Measurements from ENCODE around the gene SDF2L1. TPM values are rescaled to one million over a fixed set of nuclear protein-coding genes. Genes with fewer than 3 reads are reported as not detected.

SDF2L1 gene
- total and polyA plus RNA-seq, 2 of the 13 experiments (the other 11 are each of a cell fraction or from before 2014, with no cell fraction given) = 18.0 to 57.4 TPM

DNA sequence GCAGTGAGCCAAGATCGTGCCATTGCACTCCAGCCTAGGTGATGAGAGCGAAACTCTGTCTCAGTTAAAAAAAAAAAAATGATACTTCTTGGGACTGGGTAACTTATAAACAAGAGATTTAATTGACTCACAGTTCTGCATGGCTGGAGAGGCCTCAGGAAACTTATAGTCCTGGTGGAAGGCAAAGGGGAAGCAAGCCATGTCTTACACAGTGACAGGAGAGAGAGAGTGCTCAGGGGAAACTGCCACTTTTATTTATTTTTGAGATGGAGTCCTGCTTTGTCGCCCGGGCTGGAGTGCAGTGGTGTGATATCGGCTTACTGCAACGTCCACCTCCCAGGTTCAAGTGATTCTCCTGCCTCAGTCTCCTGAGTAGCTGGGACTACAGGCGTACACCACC, 8.2 kb downstream of the SDF2L1 start:
- H3K27me3 ChIP-seq (ENCODE audit: control insufficient read depth in 1 of 2, insufficient read depth in 2 of 2, low read length in 2 of 2) = no peaks in the 10 kb centered on the region; a peak in 1 of 5 replicates
- in situ Hi-C loops (cut with HindIII; ENCODE audit: extremely low pct_ligation_motif_present, low pct_unique_long_range_greater_than_20kb) (no loop called here), intact Hi-C loops (cut with micrococcal nuclease; ENCODE audit: unreplicated experiment) (no loop called here)
- ChIA-PET CTCF (ENCODE audit: low intra/inter-chr PET ratio, low total read pairs) (no interaction called here), POLR2A (interaction anchor here (0.7 kb wide), 1 partner anchor 8 kb away, joined by 4 read pairs; the partner anchor contains the start of gene SDF2L1)
- no peak overlapping the region for H3K4me2 ChIP-seq (ENCODE audit: low read depth, low read length)
- H3K4me1 ChIP-seq (ENCODE audit: insufficient read depth, low read length) = peaks cover 34% of the 10 kb centered on the region
- no peak for DNase-seq (ENCODE audit: low spot score)
- H3K9ac ChIP-seq (ENCODE audit: insufficient read depth, low read depth, low read length) = no peak overlapping the region
- H3K79me2 ChIP-seq (ENCODE audit: insufficient read depth, low read length) = peaks cover 2% of the 10 kb centered on the region
- TF ChIP-seq, protein P1, sequence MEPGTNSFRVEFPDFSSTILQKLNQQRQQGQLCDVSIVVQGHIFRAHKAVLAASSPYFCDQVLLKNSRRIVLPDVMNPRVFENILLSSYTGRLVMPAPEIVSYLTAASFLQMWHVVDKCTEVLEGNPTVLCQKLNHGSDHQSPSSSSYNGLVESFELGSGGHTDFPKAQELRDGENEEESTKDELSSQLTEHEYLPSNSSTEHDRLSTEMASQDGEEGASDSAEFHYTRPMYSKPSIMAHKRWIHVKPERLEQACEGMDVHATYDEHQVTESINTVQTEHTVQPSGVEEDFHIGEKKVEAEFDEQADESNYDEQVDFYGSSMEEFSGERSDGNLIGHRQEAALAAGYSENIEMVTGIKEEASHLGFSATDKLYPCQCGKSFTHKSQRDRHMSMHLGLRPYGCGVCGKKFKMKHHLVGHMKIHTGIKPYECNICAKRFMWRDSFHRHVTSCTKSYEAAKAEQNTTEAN (CRISPR knock-in tag; conservative IDR thresholded peaks at IDR 0.05) = no peak
- TF ChIP-seq ZNF563 (CRISPR knock-in tag; IDR thresholded peaks at IDR 0.05) (no peak), GLI4 (CRISPR knock-in tag; IDR thresholded peaks at IDR 0.05; ENCODE audit: borderline replicate concordance) (no peak)
- TF ChIP-seq, protein P2, sequence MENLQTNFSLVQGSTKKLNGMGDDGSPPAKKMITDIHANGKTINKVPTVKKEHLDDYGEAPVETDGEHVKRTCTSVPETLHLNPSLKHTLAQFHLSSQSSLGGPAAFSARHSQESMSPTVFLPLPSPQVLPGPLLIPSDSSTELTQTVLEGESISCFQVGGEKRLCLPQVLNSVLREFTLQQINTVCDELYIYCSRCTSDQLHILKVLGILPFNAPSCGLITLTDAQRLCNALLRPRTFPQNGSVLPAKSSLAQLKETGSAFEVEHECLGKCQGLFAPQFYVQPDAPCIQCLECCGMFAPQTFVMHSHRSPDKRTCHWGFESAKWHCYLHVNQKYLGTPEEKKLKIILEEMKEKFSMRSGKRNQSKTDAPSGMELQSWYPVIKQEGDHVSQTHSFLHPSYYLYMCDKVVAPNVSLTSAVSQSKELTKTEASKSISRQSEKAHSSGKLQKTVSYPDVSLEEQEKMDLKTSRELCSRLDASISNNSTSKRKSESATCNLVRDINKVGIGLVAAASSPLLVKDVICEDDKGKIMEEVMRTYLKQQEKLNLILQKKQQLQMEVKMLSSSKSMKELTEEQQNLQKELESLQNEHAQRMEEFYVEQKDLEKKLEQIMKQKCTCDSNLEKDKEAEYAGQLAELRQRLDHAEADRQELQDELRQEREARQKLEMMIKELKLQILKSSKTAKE (CRISPR knock-in tag; IDR thresholded peaks at IDR 0.05; ENCODE audit: borderline replicate concordance) = no peak
- FAIRE-seq = no peak
- no peak overlapping the region for H3K4me3 ChIP-seq (replicated peaks in 1 of 3; ENCODE audit: insufficient read depth in 1 of 3, low read depth in 2 of 3, low read length in 3 of 3)
- H3K27ac ChIP-seq (ENCODE audit: extremely low read length, insufficient read depth, low read length) = no peak overlapping the region
- WGBS (ENCODE audit: low lambda C conversion rate) = 91% methylated on average over 7 of the region's 7 CpGs
- BruUV-seq (replicated peaks) = no TSS peak
- peaks cover 2 to 21% of the 10 kb centered on the region in 2 experiments; a peak in 4 of 5 replicates for H3K36me3 ChIP-seq (replicated peaks in 1 of 2; ENCODE audit: control insufficient read depth in 1 of 2, insufficient read depth in 2 of 2, low read length in 2 of 2)
- ATAC-seq = no peak
- H4K20me1 ChIP-seq (ENCODE audit: insufficient read depth, low read length) = no peaks in the 10 kb centered on the region
- no peaks in the 10 kb centered on the region for H3K9me3 ChIP-seq (ENCODE audit: low read length)
- no peak overlapping the region for H2AFZ ChIP-seq (ENCODE audit: low read length)
